Osteocyte (in vitro differentiated cells): ENCODE data around the gene SLC44A2. TPM values are rescaled to one million over a fixed set of nuclear protein-coding genes. Genes with fewer than 3 reads are reported as not detected.

Experiments
- total RNA-seq: library from RNA; stranded (reverse); gene quantifications from 2 replicates; pipeline ENCODE4 v1.2.1, GENCODE V29; 2021

The SLC44A2 gene
- total RNA-seq, 1 donor from 2014 or later = 225 TPM

Other genes with a start within 250 kb of the SLC44A2 start
- gene TYK2, start 245.0 kb upstream of the SLC44A2 start, total RNA-seq = 117 and 136 TPM in 2 replicates
- gene CDC37, start 222.0 kb upstream of the SLC44A2 start, total RNA-seq = 143 and 148 TPM in 2 replicates
- gene PDE4A, start 205.0 kb upstream of the SLC44A2 start, total RNA-seq = 12.4 and 12.7 TPM in 2 replicates
- gene KEAP1, start 122.2 kb upstream of the SLC44A2 start, total RNA-seq = 80.1 and 80.9 TPM in 2 replicates
- 0.83 and 1.8 TPM in 2 replicates for gene S1PR5, start 108.1 kb upstream of the SLC44A2 start, total RNA-seq
- gene ATG4D, start 81.6 kb upstream of the SLC44A2 start, total RNA-seq = 28.7 and 30.9 TPM in 2 replicates
- 29.0 and 29.3 TPM in 2 replicates for gene KRI1, start 59.5 kb upstream of the SLC44A2 start, total RNA-seq
- 9.4 and 13.0 TPM in 2 replicates for gene CDKN2D, start 56.6 kb upstream of the SLC44A2 start, total RNA-seq
- not detected in 2 replicates for gene AP1M2, start 38.2 kb upstream of the SLC44A2 start, total RNA-seq
- 223 and 231 TPM in 2 replicates for gene ILF3, start 28.8 kb downstream of the SLC44A2 start, total RNA-seq
- gene QTRT1, start 75.9 kb downstream of the SLC44A2 start, total RNA-seq = 56.3 and 57.7 TPM in 2 replicates
- gene DNM2, start 92.5 kb downstream of the SLC44A2 start, total RNA-seq = 157 and 163 TPM in 2 replicates
- 33.6 and 35.5 TPM in 2 replicates for gene TMED1, start 210.7 kb downstream of the SLC44A2 start, total RNA-seq
- 0.27 TPM in 1 of 2 replicates, not detected in the other for gene C19orf38, start 222.9 kb downstream of the SLC44A2 start, total RNA-seq
- gene CARM1, start 246.0 kb downstream of the SLC44A2 start, total RNA-seq = 66.7 and 70.8 TPM in 2 replicates